HG03066 (cell line): ENCODE results near the gene IL16.
"Not testable (repeated sequence)": the region's sequence is repeated elsewhere in the genome, so short reads cannot be mapped to it uniquely, and the experiment has no call there.

Experiments
- ATAC-seq: cut with Tn5 transposase; IDR thresholded peaks from one replicate; pipeline ENCODE4 v1.9.1; 2021; ENCODE audit warnings: low read depth; ENCODE audit not compliant: unreplicated experiment

IL16 gene

GRCh38 chr15:81196576-81197254, at the start of gene IL16:
TSS of gene IL16 (plus strand) at chr15:81196879. CDS start at chr15:81225400, 28,521 bp downstream.
- ATAC-seq, result no peak

- ATAC-seq, result no peak
Observed at GRCh38 chr15:81151389-81151788, 45.3 kb upstream of the IL16 start.

GRCh38 chr15:81152339-81152738, 44.3 kb upstream of the IL16 start:
- ATAC-seq, result no peak

GRCh38 chr15:81152799-81153198, 43.9 kb upstream of the IL16 start:
- ATAC-seq, result no peak

- ATAC-seq, result no peak
Observed at GRCh38 chr15:81155375-81156218, 41.1 kb upstream of the IL16 start.

- no peak for ATAC-seq
Observed at GRCh38 chr15:81156324-81156723, 40.4 kb upstream of the IL16 start.

GRCh38 chr15:81157195-81157938, 39.3 kb upstream of the IL16 start:
- ATAC-seq, result no peak

GRCh38 chr15:81157939-81158223, 38.8 kb upstream of the IL16 start:
- ATAC-seq, result no peak

GRCh38 chr15:81158561-81158960, 38.1 kb upstream of the IL16 start:
- not testable (repeated sequence) for ATAC-seq

- ATAC-seq, result no peak
Observed at GRCh38 chr15:81160312-81161159, 36.1 kb upstream of the IL16 start.

GRCh38 chr15:81161160-81161673, 35.5 kb upstream of the IL16 start:
- no peak for ATAC-seq

- no peak for ATAC-seq
Observed at GRCh38 chr15:81161851-81162250, 34.8 kb upstream of the IL16 start.

- ATAC-seq, result no peak
Observed at GRCh38 chr15:81163961-81164800, 32.5 kb upstream of the IL16 start.

- no peak for ATAC-seq
Observed at GRCh38 chr15:81165535-81165934, 31.1 kb upstream of the IL16 start.

- no peak for ATAC-seq
Observed at GRCh38 chr15:81166636-81167305, 29.9 kb upstream of the IL16 start.

GRCh38 chr15:81168131-81168526, 28.6 kb upstream of the IL16 start:
- ATAC-seq, result no peak

- no peak for ATAC-seq
Observed at GRCh38 chr15:81168644-81169043, 28.0 kb upstream of the IL16 start.

GRCh38 chr15:81170511-81170910, 26.2 kb upstream of the IL16 start:
- no peak for ATAC-seq

- ATAC-seq, result no peak
Observed at GRCh38 chr15:81171286-81171685, 25.4 kb upstream of the IL16 start.
